Lower leg skin (tissue), 3 donors: Measurements from ENCODE around the gene SWAP70.

Experiments used
- POLR2A ChIP-seq, 2 donors: fragments of 450-650 bp; IDR thresholded peaks; one replicate each; pipeline ENCODE4 v1.6.1; 2016 to 2017; ENCODE audit warnings: antibody characterized with exemption in 2 of 2, mild to moderate bottlenecking in 1 of 2, moderate library complexity in 1 of 2
- TF ChIP-seq, protein P1 (sequence below), 3 donors: fragments of 450-650 bp; IDR thresholded peaks; one replicate each; pipeline ENCODE4 v1.5.1; 2016; ENCODE audit warnings: antibody characterized with exemption in 3 of 3, mild to moderate bottlenecking in 3 of 3, moderate library complexity in 2 of 3

DNA sequence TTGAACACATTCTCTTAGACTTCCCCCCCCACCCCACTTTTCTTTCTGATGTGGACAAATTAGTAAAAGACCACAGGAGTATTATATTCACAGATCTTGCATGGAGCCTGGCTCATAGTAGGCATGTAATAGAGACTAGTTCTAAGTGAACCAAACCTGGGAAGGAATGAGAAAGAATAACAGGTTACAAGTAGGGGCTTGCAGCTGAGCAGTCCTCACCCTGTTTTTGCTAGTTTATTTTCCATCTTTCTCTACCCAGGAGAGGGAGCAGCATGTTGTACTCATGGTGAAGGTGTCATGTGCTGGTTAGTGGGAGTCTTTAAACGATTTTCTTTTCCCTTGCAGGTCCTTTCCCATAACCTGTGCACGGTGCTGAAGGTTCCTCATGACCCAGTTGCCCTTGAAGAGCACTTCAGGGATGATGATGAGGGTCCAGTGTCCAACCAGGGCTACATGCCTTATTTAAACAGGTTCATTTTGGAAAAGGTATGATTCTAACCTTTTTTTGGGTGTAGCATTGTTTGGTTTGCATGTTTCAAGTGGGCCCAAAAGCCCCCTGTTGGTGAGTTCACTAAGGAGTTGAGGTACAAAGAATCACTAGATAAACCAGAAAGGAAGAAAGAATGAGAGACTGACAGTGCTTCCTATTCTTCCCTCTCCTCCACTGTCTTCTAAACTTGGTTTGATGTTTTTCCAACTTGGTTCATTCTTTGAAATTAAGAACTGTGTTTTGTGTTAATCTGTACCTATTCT lies 30.1 kb downstream of the SWAP70 start:
- TF ChIP-seq POLR2A (IDR thresholded peaks at IDR 0.05): no peak
- TF ChIP-seq, protein P1, sequence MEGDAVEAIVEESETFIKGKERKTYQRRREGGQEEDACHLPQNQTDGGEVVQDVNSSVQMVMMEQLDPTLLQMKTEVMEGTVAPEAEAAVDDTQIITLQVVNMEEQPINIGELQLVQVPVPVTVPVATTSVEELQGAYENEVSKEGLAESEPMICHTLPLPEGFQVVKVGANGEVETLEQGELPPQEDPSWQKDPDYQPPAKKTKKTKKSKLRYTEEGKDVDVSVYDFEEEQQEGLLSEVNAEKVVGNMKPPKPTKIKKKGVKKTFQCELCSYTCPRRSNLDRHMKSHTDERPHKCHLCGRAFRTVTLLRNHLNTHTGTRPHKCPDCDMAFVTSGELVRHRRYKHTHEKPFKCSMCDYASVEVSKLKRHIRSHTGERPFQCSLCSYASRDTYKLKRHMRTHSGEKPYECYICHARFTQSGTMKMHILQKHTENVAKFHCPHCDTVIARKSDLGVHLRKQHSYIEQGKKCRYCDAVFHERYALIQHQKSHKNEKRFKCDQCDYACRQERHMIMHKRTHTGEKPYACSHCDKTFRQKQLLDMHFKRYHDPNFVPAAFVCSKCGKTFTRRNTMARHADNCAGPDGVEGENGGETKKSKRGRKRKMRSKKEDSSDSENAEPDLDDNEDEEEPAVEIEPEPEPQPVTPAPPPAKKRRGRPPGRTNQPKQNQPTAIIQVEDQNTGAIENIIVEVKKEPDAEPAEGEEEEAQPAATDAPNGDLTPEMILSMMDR (IDR thresholded peaks at IDR 0.05): no peak
